ENCODE measurements around the gene PHLDA2.

Gene PHLDA2

GRCh38 chr11:2929950-2930703 is 907 bp upstream of the PHLDA2 start:
- in situ Hi-C loops (cut with MboI; ENCODE audit: low sequenced_read_pairs) = no loop called here

- in situ Hi-C loops (cut with MboI; ENCODE audit: low sequenced_read_pairs) = no loop called here
Measured at GRCh38 chr11:2929531-2929949, 320 bp upstream of the PHLDA2 start.

GRCh38 chr11:2927851-2928604 is 1.2 kb downstream of the PHLDA2 start:
- in situ Hi-C loops (cut with MboI; ENCODE audit: low sequenced_read_pairs) = no loop called here

- in situ Hi-C loops (cut with MboI; ENCODE audit: low sequenced_read_pairs) = no loop called here
Measured at GRCh38 chr11:2927121-2927800, 2.0 kb downstream of the PHLDA2 start.

GRCh38 chr11:2926611-2927051 is 2.6 kb downstream of the PHLDA2 start:
- in situ Hi-C loops (cut with MboI; ENCODE audit: low sequenced_read_pairs) = no loop called here

GRCh38 chr11:2924821-2925675 is 4.2 kb downstream of the PHLDA2 start:
- in situ Hi-C loops (cut with MboI; ENCODE audit: low sequenced_read_pairs) = no loop called here

- in situ Hi-C loops (cut with MboI; ENCODE audit: low sequenced_read_pairs) = no loop called here
Measured at GRCh38 chr11:2924381-2924780, 4.8 kb downstream of the PHLDA2 start.

- in situ Hi-C loops (cut with MboI; ENCODE audit: low sequenced_read_pairs) = no loop called here
Measured at GRCh38 chr11:2923446-2924375, 5.5 kb downstream of the PHLDA2 start.

GRCh38 chr11:2922655-2923054 is 6.6 kb downstream of the PHLDA2 start:
- in situ Hi-C loops (cut with MboI; ENCODE audit: low sequenced_read_pairs) = no loop called here

GRCh38 chr11:2921742-2922493 is 7.3 kb downstream of the PHLDA2 start:
- in situ Hi-C loops (cut with MboI; ENCODE audit: low sequenced_read_pairs) = no loop called here

- in situ Hi-C loops (cut with MboI; ENCODE audit: low sequenced_read_pairs) = no loop called here
Measured at GRCh38 chr11:2921261-2921660, 8.0 kb downstream of the PHLDA2 start.

- in situ Hi-C loops (cut with MboI; ENCODE audit: low sequenced_read_pairs) = no loop called here
Measured at GRCh38 chr11:2920343-2920742, 8.9 kb downstream of the PHLDA2 start.

- in situ Hi-C loops (cut with MboI; ENCODE audit: low sequenced_read_pairs) = no loop called here
Measured at GRCh38 chr11:2919837-2920236, 9.4 kb downstream of the PHLDA2 start.

- in situ Hi-C loops (cut with MboI; ENCODE audit: low sequenced_read_pairs) = no loop called here
Measured at GRCh38 chr11:2919188-2919587, 10.0 kb downstream of the PHLDA2 start.

- in situ Hi-C loops (cut with MboI; ENCODE audit: low sequenced_read_pairs) = no loop called here
Measured at GRCh38 chr11:2917842-2918490, 11.3 kb downstream of the PHLDA2 start.

- in situ Hi-C loops (cut with MboI; ENCODE audit: low sequenced_read_pairs) = no loop called here
Measured at GRCh38 chr11:2916892-2917645, 12.2 kb downstream of the PHLDA2 start.

- in situ Hi-C loops (cut with MboI; ENCODE audit: low sequenced_read_pairs) = no loop called here
Measured at GRCh38 chr11:2916114-2916891, 12.9 kb downstream of the PHLDA2 start.

Measured in HL-60/S4 treated with retinoic acid at 250 ng/mL for 4 days and 3 days (cell line).